Central memory CD4-positive, alpha-beta T cell (primary cell): ENCODE results near the gene NARS2.
A peak's percentile ranks its signal among the peaks of the same experiment; 100 is the strongest.
"Not testable (repeated sequence)": the region's sequence is repeated elsewhere in the genome, so short reads cannot be mapped to it uniquely, and the experiment has no call there.

Source experiments
- DNase-seq: peaks from one replicate; pipeline ENCODE4 v3.0.0; 2022
- total RNA-seq, 3 experiments: gene quantifications; one replicate each; lab custom pipeline; 2026; lab: John Stamatoyannopoulos, UW

NARS2 gene, protein sequence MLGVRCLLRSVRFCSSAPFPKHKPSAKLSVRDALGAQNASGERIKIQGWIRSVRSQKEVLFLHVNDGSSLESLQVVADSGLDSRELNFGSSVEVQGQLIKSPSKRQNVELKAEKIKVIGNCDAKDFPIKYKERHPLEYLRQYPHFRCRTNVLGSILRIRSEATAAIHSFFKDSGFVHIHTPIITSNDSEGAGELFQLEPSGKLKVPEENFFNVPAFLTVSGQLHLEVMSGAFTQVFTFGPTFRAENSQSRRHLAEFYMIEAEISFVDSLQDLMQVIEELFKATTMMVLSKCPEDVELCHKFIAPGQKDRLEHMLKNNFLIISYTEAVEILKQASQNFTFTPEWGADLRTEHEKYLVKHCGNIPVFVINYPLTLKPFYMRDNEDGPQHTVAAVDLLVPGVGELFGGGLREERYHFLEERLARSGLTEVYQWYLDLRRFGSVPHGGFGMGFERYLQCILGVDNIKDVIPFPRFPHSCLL
- total RNA-seq: 24.5 to 40.2 (median 38.2) reads per million in 3 experiments

DNA sequence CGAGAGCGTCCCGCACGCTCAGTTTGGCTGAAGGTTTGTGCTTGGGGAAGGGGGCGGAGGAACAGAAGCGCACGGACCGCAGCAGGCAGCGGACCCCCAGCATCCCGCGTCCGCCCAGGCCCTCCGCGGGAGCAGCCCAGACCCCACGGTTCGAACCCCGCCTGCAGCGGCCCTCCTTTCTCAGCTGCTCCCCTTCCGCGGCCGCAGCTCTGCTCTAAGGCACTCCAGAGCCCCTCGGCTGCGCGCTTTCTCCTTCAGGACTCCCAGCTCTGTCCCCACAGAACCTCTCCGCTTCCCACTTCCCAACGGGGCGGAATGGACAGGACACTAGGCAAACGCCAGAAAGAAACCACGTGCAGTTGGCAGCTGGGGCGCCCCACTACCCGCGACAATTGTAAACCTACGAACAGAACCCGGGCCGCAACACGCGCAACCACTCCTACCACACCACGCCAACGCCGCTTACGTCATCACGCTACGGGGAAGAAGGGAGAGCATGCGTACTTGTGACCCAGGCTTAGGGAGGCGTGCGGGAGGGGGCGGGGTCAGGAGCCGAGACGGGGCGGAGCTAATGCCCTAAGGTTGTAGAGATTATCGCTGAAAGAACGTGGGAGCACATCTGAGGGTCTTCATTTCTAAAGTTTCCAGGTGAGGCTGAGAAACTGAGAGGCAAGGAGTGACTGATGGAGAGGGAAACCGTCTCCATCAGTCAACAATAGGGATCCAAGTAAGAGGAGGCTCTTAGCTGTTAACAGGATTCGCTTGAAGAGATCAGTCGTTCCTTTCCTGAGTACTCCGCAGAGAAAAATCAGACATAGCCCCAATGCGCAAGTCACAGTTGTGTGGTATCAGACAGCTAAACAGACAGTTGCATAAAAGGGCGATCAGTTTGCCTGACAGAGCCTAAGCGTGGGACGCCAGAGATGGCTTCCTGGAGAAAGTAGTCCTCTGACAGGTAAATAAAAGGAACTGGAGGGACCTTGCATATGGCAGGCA, at the start of gene NARS2:
Gene NARS2, minus strand, starts transcription at position 479 of the 996 bp plus-strand sequence. Its CDS starts 376 bp downstream, at position 103.
- DNase-seq: peak; percentile 94

DNA sequence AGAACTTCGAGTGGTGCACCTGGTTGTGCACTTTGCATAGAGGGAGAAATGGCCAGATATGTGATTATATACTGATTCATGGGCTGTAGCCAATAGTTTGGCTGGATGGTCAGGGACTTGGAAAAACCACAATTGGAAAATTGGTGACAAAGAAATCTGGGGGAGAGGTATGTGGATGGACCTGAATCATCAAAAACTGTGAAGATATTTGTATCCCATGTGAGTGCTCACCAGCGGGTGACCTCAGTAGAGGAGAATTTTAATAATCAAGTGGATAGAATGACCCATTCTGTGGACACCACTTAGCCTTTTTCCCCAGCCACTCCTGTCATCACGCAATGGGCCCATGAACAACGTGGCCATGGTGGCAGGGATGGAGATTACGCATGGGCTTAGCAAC, 48.0 kb upstream of the NARS2 start:
- no peak for DNase-seq

DNA sequence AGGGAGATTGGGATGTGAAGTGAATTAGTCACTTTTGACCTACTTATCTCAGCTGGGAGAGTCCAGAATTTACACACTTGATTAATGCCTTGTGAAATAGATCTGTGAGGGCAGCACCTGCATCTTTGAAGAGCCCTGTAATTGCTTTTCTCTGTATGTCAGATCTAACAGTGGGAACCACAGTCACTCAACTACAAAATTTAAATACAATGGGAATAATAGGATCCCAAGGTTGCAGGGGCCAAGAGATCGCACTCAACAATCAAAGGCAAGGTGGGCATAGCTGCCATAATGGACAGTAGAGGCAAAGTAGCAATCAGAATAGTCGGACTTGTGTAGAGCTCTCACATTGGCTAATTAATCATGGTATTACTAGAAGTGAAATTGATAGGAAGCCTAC, 45.5 kb upstream of the NARS2 start:
- no peak for DNase-seq

DNA sequence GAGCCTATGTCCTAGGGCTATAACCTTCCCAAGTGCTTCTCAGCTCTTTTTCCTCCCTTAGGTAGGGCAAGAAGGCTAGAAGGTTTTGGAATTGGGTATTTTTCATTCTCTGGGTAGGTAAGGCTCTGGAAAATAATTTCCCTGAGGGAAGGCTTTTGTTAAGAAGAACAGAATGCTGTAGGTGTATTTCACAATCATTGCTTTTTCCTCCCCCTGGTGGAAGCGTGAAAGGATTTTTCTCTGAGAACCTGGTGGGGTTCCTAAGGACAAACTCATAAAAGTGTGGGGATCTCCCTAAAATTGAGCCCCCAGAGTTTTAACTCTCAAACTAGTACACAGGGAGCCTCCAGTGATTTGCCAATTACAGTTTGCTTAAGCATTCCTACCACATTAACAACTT, 41.1 kb upstream of the NARS2 start:
- DNase-seq: no peak

DNA sequence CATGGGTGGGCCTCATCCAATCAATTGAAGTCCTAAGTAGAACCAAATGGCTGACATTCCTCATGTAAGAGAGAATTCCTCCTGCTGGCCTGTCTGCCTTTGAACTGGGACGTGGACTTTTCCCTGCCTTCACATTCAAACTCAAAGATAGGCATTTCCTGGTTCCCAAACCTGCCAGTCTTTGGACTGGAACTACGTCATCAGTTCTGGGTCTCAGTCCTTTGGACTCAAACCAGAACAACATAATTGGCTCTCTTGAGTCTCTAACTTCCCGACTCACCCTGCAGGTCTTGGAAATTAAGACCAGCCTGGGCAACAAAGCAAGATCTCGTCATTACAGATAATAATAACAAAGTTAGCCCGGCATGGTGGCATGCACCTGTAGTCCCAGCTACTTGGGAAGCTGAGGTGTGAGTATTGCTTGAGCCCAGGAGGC, 38.7 kb upstream of the NARS2 start:
- no peak for DNase-seq

DNA sequence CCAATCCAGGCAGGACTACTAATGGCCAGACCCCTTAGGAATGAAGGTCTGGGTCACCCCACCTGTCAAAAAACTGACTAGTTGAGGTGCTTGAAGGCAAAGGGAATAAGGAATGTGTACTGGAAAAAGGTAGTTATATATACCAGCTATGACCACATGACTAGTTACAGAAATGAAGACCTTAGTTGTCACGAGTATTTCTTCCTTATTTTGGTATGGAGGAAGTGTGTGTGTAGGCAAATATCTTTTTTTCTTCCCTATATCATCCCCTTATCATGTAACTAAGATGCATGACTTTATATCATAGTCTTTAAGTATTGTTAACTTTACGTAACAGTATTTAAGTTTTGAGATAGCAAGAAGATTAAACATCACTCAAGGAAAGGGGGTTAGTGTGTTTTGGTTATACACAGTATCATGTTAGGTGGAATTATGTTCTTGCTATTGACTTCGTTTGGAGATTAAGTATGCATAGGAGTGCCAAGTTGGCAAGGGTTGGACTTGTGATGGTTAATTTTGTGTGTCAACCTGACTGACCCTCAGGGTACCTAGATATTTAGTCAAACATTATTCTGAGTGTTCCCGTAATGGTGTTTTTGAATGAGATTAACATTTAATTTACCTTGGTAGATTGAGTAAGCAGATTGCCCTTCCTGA, 38.2 kb upstream of the NARS2 start:
- DNase-seq: no peak

DNA sequence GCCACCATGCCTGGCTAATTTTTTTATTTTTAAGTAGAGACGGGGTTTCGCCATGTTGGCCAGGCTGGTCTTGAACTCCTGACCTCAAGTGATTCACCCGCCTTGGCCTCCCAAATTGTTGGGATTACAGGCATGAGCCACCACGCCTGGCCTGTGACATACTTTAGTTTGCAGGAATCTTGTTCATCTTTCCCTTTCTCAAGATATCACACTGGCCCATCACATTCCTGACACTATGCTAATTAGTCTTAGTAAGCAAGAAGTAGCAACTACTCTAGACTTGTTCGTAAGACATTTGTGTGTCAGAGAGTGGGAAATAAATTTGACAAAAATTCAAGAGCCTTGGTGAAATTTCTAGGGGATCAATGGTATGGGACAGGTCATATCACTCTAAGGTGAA, 34.7 kb upstream of the NARS2 start:
- not testable (repeated sequence) for DNase-seq

DNA sequence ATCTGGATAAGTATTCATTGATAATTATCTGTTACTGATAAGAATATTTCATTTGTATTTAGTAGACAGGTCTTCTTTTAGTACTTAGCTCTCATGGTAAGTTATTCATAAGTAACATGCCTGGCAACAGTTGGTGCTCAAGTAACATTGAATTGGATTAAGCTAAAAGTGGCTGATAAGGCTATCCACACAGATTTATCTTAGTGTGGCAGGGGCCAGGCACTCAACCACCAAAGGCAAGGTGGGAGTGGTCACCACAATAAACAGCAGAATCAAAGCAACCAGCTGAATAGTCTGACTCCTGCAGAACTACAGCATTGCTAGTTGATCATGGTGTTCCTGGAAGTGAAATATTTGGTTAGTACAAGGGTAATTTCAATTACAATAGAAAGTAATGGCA, 33.0 kb upstream of the NARS2 start:
- no peak for DNase-seq

DNA sequence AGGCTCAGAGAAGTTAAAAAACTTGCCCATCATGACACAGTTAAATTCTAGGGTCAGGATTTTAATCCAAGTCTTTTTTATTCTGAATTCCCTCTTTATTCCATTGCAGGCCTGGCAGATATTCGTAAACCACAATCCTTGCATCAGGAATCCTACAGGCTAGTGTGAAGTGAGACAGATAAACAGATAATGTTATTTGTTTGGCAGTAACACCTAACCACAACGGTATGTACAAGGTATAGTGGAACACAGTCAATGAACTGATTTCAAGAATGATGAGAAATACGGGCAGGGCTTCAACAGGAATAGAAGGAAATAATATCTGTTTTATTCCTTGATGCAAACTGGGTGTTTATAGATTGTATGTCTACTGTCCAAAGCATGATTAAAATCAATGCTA, 32.0 kb upstream of the NARS2 start:
- DNase-seq: no peak

DNA sequence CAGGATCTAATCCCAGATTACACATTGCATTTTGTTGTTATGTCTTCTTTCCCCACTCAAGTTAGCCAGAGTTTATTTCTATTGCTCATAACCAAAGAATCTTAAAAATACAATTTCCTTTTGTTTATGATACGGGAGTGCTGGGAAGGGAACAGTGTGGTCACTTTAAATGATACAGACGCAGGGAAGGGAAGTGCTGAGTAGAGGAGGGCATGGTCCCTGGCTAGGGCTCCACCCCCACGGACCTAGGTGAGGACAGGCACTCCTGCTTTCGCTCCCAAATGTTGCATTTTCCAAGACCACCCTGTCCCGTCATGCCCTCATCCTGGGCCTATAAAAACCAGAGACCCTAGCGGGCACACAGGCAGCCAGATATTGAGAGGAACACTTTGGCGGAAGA, 30.6 kb upstream of the NARS2 start:
- no peak for DNase-seq

DNA sequence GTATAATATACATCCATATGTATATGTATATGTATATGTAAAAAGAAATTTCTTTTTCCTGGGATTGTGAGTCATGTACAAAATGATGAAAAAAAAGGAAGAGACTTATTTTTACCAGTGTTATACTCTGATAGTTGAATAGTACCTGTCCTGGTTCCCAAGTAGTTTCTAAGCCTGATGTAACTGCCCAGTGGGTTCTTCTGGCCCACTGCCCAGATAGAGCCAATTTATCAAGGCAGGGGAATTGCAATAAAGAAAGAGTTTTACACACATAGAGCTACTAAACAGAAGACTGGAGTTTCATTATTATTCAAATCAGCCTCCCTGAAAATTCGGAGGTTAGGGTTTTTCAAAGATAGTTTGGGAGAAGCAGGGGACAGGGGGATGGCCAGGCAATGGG, 29.1 kb upstream of the NARS2 start:
- no peak for DNase-seq

DNA sequence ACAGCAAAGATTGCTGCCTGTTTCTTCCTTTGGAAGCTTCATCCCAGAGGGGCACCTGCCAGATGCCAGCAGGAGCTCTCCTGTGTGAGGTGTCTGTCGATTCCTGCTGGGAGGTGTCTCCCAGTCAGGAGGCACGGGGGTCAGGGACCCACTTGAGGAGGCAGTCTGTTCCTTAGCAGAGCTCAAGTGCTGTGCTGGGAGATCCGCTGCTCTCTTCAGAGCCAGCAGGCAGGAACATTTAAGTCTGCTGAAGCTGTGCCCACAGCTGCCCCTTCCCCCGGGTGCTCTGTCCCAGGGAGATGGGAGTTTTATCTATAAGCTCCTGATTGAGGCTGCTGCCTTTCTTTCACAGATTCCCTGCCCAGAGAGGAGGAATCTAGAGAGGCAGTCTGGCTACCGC, 28.1 kb upstream of the NARS2 start:
- not testable (repeated sequence) for DNase-seq

DNA sequence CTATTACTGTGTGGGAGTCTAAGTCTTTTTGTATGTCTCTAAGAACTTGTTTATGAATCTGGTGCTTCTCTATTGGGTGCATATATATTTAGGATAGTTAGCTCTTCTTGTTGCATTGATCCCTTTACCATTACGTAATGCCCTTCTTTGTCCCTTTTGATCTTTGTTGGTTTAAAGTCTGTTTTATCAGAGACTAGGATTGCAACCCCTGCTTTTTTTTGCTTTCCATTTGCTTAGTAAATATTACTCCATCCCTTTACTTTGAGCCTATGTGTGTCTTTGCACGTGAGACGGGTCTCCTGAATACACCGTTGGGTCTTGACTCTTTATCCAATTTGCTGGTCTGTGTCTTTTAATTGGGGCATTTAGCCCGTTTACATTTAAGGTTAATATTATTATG, 26.4 kb upstream of the NARS2 start:
- not testable (repeated sequence) for DNase-seq

DNA sequence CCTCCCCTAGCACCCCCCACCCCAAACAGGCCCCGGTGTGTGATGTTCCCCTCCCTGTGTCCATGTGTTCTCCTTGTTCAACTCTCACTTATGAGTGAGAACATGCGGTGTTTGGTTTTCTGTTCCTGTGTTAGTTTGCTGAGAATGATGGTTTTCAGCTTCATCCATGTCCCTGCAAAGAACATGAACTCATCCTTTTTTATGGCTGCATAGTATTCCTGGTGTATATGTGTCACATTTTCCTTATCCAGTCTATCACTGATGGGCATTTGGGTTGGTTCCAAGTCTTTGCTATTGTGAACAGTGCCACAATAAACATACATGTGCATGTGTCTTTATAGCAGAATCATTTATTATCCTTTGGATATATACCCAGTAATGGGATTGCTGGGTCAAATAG, 22.9 kb upstream of the NARS2 start:
- not testable (repeated sequence) for DNase-seq

DNA sequence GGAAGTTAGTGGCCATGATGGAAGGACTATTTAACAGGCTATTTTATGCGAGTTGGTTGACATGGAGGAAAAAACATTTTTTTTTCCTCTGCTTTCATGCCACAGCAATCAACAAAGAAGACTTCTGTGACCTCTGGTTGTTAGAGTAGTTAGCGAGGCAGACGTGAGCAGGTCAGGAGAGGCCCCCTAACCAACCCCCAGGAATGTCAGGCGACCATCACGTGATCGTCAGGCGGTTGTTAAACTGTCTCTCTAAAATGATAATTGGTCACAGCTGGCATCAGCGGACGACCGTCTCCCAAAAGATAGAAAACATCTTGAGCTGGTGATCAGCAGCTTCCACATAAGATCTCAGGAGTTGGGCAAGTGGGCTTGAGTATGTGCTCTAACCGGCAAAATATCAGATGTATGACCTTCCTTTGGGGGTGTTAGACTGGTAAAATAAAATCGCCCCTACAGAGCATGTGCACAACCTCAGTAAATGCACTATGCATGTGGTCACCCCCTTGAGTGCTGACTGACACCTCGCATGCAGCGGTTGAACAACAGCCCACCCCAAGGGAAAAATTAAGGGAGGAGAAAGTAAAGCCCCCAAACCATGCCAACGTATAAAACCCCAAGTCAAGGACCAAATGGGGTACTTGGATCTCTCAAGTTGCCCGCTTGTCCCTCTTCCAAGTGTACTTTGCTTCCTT, 20.9 kb upstream of the NARS2 start:
- DNase-seq: no peak

DNA sequence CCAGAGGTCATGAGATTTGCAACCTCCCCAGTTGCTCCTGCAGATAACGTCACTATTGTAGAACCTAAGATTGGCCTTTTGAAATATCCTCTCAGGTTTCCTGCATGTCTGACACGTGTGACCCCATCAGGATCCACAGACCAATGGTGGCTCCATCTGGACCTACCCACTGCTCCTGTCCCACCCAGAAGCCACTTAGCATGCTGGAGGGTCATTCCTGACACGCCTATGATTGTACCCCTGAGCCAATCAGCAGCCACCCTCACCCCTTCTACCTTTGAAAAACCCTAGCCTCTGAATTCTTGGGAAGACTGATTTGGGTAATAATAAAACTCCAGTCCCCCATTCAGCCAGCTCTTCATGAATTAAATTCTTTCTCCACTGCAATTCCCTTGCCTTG, 20.1 kb upstream of the NARS2 start:
- no peak for DNase-seq

DNA sequence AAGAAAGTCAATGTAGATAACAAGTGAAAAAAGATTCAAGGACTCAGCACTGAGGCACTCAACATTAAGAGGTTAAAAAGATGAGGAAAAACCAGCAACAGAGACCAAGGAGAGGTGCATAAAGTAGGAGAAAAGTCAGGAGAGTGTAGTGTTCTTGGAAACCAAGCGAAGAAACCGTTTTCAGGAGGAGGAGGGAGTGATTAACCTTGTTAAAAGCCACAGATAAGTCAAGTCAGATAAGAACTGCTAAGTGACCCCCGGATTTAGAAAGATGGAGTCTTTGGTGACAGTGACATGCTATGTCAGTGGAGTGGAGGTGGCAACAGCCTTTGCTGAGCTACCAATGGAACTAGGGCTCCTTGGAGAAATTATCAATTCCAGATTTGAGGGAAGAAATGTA, 13.9 kb upstream of the NARS2 start:
- DNase-seq: no peak

DNA sequence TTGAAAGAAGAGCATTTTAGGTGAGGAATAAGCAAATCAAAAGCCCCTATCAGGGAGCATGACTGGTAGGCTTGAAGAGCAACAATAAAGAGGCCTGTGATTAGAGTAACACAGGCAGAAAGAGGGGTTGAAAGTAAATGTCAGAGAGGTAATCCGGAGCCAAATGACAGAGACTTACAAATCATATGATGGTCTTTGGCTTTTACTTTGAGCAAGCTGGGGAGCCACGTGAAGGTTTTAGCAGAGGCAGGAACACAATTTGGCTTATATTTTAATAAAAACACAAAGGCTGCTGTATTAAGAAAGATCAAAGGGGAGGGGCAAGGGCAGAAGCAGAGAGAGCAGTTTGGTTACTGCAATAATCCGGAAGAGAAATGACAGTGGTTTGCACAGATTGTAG, 12.8 kb upstream of the NARS2 start:
- no peak for DNase-seq

DNA sequence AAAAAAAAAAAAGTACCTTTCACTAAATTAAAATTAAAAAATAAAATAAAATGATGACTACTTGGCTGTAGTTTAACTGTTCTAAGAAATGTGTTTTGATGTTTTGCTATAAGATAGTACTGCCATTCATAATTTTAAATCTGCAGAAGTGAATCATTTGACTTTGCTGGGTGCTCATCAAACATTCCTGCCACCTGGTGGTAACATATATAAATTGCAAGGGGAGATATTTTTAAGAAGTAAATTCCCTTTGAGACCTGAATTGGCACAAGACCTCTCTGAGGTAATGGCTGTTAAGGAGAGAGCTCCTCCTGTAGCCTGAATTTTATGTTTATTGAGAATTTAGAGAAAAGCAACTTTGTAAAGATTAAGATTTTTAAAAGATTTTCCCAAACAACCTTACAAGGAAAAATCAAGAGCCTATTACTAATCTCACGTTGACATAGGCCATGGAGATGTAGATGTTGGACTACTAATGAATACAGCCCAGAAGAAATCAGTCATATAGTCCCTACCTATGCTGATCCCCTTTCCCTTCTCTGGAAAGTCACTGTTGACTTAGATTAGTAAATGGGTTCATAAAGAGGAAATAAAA, 11.9 kb upstream of the NARS2 start:
- DNase-seq: no peak

DNA sequence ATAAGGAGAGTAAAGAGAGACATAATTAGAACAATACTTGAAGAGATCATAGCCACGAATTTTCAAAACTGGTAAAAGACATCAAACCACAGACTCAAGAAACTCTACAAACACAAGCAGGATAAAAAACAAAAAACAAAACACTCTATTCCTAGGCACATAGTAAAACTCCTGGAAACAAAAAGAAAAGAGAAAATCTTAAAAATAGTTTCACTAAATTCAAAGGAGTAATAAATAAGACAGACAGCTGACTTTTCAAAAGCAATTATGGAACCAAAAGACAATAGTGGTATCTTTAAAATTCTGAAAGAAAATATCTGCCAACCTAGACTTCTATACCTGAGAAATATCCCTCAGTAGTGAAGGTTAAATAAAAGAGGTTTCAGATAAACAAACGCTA, 9.2 kb upstream of the NARS2 start:
- no peak for DNase-seq

DNA sequence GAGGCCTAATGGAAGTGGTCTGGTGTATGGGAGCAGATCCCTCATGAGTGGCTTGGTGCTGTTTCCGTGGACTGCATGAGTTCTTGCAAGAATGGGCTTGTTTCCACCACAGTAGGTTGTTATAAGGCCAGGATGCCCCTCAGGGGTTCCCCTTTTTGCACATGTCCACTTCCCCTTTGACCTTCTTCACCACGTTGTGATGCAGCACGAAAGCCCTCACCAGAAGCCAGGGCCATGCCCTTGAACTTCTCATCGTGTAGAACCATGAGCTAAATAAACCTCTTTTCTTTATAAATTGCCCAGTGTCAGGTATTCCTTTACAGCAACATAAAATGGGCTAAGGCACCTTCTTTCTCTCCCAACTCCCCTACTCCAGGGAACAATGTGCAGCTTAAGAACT, 2.8 kb upstream of the NARS2 start:
- no peak for DNase-seq

DNA sequence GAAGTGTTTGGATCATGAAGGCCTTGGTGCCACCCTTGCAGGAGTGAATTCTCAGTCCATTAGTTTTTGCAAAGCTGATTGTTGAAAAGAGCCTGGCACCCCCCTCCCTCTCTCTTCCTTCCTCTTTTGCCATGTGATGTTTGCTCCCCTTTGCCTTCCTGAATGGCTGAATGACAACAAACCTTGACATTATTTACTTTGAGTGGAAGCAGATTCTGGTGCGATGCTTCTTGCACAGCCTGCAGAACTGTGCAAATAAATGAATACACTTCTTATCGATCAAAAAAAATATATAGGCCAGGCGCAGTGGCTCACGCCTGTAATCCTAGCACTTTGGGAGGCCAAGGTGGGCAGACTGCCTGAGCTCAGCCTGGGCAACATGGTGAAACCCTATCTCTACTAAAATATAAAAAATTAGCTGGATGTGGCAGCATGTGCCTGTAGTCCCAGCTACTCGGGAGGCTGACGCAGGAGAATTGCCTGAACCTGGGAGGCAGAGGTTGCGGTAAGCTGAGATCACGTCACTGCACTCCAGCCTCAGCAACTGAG, 2.0 kb upstream of the NARS2 start:
- DNase-seq: no peak
